K562 (cell line): ENCODE data around the gene TMEM147. TPM values are rescaled to one million over a fixed set of nuclear protein-coding genes. Genes with fewer than 3 reads are reported as not detected.

Source experiments
- ATAC-seq: fragments of 200-7000 bp; cut with Tn5 transposase; 3 replicates; pipeline ENCODE4 v1.9.1; 2020; ENCODE audit warnings: moderate library complexity
- BruUV-seq: library from RNA; stranded (reverse); fragments of 400-500 nt; replicated peaks from 2 replicates; lab custom pipeline; 2021; lab: Mats Ljungman, UMichigan
- CTCF ChIA-PET: fragments of 300-600 bp; formaldehyde crosslinking; extraction: SDS; loops from one replicate; lab custom pipeline; 2021; ENCODE audit warnings: low intra/inter-chr PET ratio; lab: Yijun Ruan, JAX
- POLR2A ChIA-PET: fragments of 300-600, 350-650 bp; sonication (Branson Sonifier 250); formaldehyde crosslinking; extraction: SDS; loops from one replicate; lab custom pipeline; 2021; ENCODE audit warnings: antibody characterized with exemption, inconsistent platforms; lab: Yijun Ruan, JAX
- DNase-seq, 4 experiments: peaks; one replicate each; pipeline versions ENCODE4 v3.0.0 to v3.0.0-alpha.2; 2011 to 2018; ENCODE audit warnings: low spot score in 3 of 4, mixed read lengths in 3 of 4; ENCODE audit errors: extremely low read depth in 1 of 4
- FAIRE-seq: peaks from 2 replicates; lab custom pipeline; 2011; peaks lifted over from hg19 to GRCh38; lab: Jason Lieb, UNC
- H2AFZ ChIP-seq: 2 replicates; pipeline ENCODE4 v1.6.0; 2011; ENCODE audit warnings: low read depth, low read length, control low read depth, inconsistent platforms
- H3K27ac ChIP-seq: fragments of 200-600 bp; 3 replicates; pipeline ENCODE4 v1.8.0; 2011; ENCODE audit warnings: low read depth, mild to moderate bottlenecking, control low read depth, inconsistent platforms, low read length, moderate library complexity, mixed read lengths; ENCODE audit errors: extremely low read depth
- H3K27me3 ChIP-seq, 2 experiments: fragments of 300-600 bp in 1 of 2; 2 replicates in 1 of 2; 3 replicates in 1 of 2; pipeline versions ENCODE4 v1.6.0 to v1.8.0; 2011; ENCODE audit warnings: inconsistent platforms in 2 of 2, low read length in 2 of 2, mild to moderate bottlenecking in 1 of 2, mixed read lengths in 1 of 2, moderate library complexity in 1 of 2; ENCODE audit not compliant: control insufficient read depth in 2 of 2, insufficient read depth in 2 of 2
- H3K36me3 ChIP-seq: fragments of 300-600 bp; 3 replicates; pipeline ENCODE4 v1.8.0; 2011; ENCODE audit warnings: mild to moderate bottlenecking, low read length, inconsistent platforms; ENCODE audit not compliant: control insufficient read depth, insufficient read depth
- H3K4me1 ChIP-seq, 2 experiments: fragments of 200-600 bp in 1 of 2; replicated peaks in 1 of 2; 2 replicates in 1 of 2; 3 replicates in 1 of 2; pipeline versions ENCODE4 v1.5.1 to v1.8.0; 2011; ENCODE audit warnings: inconsistent platforms in 2 of 2, low read length in 2 of 2, mild to moderate bottlenecking in 1 of 2, mixed read lengths in 1 of 2, moderate library complexity in 1 of 2; ENCODE audit not compliant: control insufficient read depth in 2 of 2, insufficient read depth in 2 of 2
- H3K4me2 ChIP-seq: 2 replicates; pipeline ENCODE4 v1.6.1; 2011; ENCODE audit warnings: low read length, control low read depth, inconsistent platforms, mixed read lengths; ENCODE audit not compliant: insufficient read depth
- H3K4me3 ChIP-seq: fragments of 200-600 bp; sonication (generic), shearing (Covaris generic); 2 replicates; pipeline ENCODE4 v1.5.1; 2016; ENCODE audit warnings: control low read depth, inconsistent platforms
- H3K79me2 ChIP-seq: fragments of 200-600 bp; 3 replicates; pipeline ENCODE4 v1.8.0; 2011; ENCODE audit warnings: low read length, inconsistent platforms; ENCODE audit not compliant: control insufficient read depth, insufficient read depth
- H3K9ac ChIP-seq, 2 experiments: 2 replicates each; pipeline versions ENCODE4 v1.6.0 to v1.6.1; 2011; ENCODE audit warnings: low read depth in 2 of 2, low read length in 2 of 2, control low read depth in 1 of 2, inconsistent platforms in 1 of 2, mild to moderate bottlenecking in 1 of 2, mixed read lengths in 1 of 2; ENCODE audit not compliant: insufficient read depth in 1 of 2
- H3K9me1 ChIP-seq: one replicate; pipeline ENCODE4 v1.6.0; 2011; ENCODE audit warnings: inconsistent platforms, mild to moderate bottlenecking, low read length, moderate library complexity; ENCODE audit not compliant: control insufficient read depth, insufficient read depth
- H3K9me3 ChIP-seq: replicated peaks from 2 replicates; pipeline ENCODE4 v1.5.1; 2011; ENCODE audit warnings: low read depth, low read length, inconsistent platforms; ENCODE audit not compliant: control insufficient read depth, insufficient read depth
- H4K20me1 ChIP-seq: replicated peaks from 2 replicates; pipeline ENCODE4 v1.6.1; 2011; ENCODE audit warnings: low read length, inconsistent platforms, mixed read lengths; ENCODE audit not compliant: control insufficient read depth, insufficient read depth
- CCAR2 ChIP-seq: fragments of 200-400 bp; formaldehyde crosslinking; IDR thresholded peaks from 2 replicates; pipeline ENCODE4 v1.6.1; 2017; ENCODE audit warnings: mild to moderate bottlenecking, low read depth, low read length
- EGR1 ChIP-seq: fragments of 450-650 bp; conservative IDR thresholded peaks from 2 replicates; pipeline ENCODE4 v1.6.1; 2017; ENCODE audit warnings: mild to moderate bottlenecking
- NCOR1 ChIP-seq: fragments of 450-650 bp; IDR thresholded peaks from 2 replicates; pipeline ENCODE4 v1.6.1; 2016; ENCODE audit warnings: mild to moderate bottlenecking, moderate library complexity
- NFYB ChIP-seq: IDR thresholded peaks from 2 replicates; pipeline ENCODE4 v1.6.1; 2011; ENCODE audit warnings: mild to moderate bottlenecking, moderate library complexity; ENCODE audit not compliant: insufficient read length; ENCODE audit errors: extremely low read depth
- PHF8 ChIP-seq: fragments of 200-600 bp; sonication (generic); IDR thresholded peaks from 2 replicates; pipeline ENCODE4 v1.6.1; 2012; ENCODE audit warnings: mixed run types, mild to moderate bottlenecking, inconsistent platforms, low read length, moderate library complexity, borderline replicate concordance
- PTTG1 ChIP-seq: fragments of 450-650 bp; IDR thresholded peaks from 2 replicates; pipeline ENCODE4 v1.6.1; 2016; ENCODE audit warnings: low read depth, mild to moderate bottlenecking, missing genetic modification characterization, missing compliant biosample characterization
- SNAPC5 ChIP-seq: fragments of 250-450 bp; sonication (Bioruptor Pico); IDR thresholded peaks from 2 replicates; pipeline ENCODE4 v1.8.0; 2021; ENCODE audit warnings: moderate library complexity, mild to moderate bottlenecking, inconsistent platforms
- SPI1 ChIP-seq: IDR thresholded peaks from 2 replicates; pipeline ENCODE4 v1.6.1; 2011; ENCODE audit warnings: low read depth, low read length, control low read depth, borderline replicate concordance
- ZNF3 ChIP-seq: fragments of 250-450 bp; sonication (Bioruptor Pico); IDR thresholded peaks from 2 replicates; pipeline ENCODE4 v1.5.0; 2021; ENCODE audit warnings: mild to moderate bottlenecking, moderate library complexity
- WGBS: fragments of 100-300 bp; shearing (Covaris generic); methylation state at CpG from one replicate; pipeline ENCODE4 v1.1.6; 2016; ENCODE audit warnings: low coverage, mixed read lengths; ENCODE audit not compliant: insufficient coverage; ENCODE audit errors: missing lambda C conversion rate; 5-methylcytosine and 5-hydroxymethylcytosine counted together
- in situ Hi-C: fragments of 300-500 bp; cut with MboI; formaldehyde crosslinking; loops from 4 replicates; pipeline ENCODE4 v1.15.0; 2018; ENCODE audit warnings: inconsistent platforms, mixed read lengths
- intact Hi-C: fragments of 100-400 bp; cut with micrococcal nuclease; formaldehyde crosslinking; loops from 2 replicates; pipeline ENCODE4 v1.14.2; 2022
- polyA plus RNA-seq, 8 experiments: library from polyadenylated mRNA; depleted of rRNA in 4 of 8; stranded (reverse) in 5 of 8; unstranded in 3 of 8; fragments of >200 nt; fragmentation: Nextera tagmentation in 2 of 8; fragmentation: Illumina TruSeq in 1 of 8; extraction: Ambion mirVana in 2 of 8; extraction: Trizol in 1 of 8; gene quantifications; 2 replicates each; pipeline versions ENCODE4 v1.2.1 to v1.2.3, GENCODE V29; 2011 to 2014; ENCODE audit warnings: inconsistent platforms in 1 of 8, missing spikeins in 1 of 8
- total RNA-seq, 7 experiments: library from RNA; depleted of rRNA in 6 of 7; stranded (reverse); fragments of >200 nt in 6 of 7; fragmentation: Illumina TruSeq in 2 of 7; extraction: Trizol in 2 of 7; gene quantifications; 2 replicates each; pipeline versions ENCODE4 v1.2.1 to v1.2.3, GENCODE V29; 2011 to 2021; ENCODE audit warnings: low replicate concordance in 1 of 7
- TF ChIP-seq, protein P1 (sequence below): fragments of 250-450 bp; sonication (Bioruptor Pico); IDR thresholded peaks from 2 replicates; pipeline ENCODE4 v1.4.0; 2020; ENCODE audit warnings: mild to moderate bottlenecking, moderate library complexity
- TF ChIP-seq, protein P2 (sequence below): fragments of 250-450 bp; sonication (Bioruptor Pico); IDR thresholded peaks from 2 replicates; pipeline ENCODE4 v1.5.0; 2021
- TF ChIP-seq, protein P3 (sequence below): fragments of 250-450 bp; sonication (Bioruptor Pico); IDR thresholded peaks from 2 replicates; pipeline ENCODE4 v1.5.0; 2021

Gene TMEM147
- total and polyA plus RNA-seq, 9 of the 15 experiments (the other 6 are each of a cell fraction or from before 2014, with no cell fraction given) = 73.8 to 194 (median 142) TPM

- TF ChIP-seq, protein P1, sequence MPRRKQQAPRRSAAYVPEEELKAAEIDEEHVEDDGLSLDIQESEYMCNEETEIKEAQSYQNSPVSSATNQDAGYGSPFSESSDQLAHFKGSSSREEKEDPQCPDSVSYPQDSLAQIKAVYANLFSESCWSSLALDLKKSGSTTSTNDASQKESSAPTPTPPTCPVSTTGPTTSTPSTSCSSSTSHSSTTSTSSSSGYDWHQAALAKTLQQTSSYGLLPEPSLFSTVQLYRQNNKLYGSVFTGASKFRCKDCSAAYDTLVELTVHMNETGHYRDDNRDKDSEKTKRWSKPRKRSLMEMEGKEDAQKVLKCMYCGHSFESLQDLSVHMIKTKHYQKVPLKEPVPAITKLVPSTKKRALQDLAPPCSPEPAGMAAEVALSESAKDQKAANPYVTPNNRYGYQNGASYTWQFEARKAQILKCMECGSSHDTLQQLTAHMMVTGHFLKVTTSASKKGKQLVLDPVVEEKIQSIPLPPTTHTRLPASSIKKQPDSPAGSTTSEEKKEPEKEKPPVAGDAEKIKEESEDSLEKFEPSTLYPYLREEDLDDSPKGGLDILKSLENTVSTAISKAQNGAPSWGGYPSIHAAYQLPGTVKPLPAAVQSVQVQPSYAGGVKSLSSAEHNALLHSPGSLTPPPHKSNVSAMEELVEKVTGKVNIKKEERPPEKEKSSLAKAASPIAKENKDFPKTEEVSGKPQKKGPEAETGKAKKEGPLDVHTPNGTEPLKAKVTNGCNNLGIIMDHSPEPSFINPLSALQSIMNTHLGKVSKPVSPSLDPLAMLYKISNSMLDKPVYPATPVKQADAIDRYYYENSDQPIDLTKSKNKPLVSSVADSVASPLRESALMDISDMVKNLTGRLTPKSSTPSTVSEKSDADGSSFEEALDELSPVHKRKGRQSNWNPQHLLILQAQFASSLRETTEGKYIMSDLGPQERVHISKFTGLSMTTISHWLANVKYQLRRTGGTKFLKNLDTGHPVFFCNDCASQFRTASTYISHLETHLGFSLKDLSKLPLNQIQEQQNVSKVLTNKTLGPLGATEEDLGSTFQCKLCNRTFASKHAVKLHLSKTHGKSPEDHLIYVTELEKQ (CRISPR knock-in tag) = no peak
- TF ChIP-seq SNAPC5 (CRISPR knock-in tag) = no peak
- no peak for TF ChIP-seq PTTG1
- no peak for TF ChIP-seq PHF8
- no peak for TF ChIP-seq NCOR1
Observed at GRCh38 chr19:35582760-35583159, 37.3 kb downstream of the TMEM147 start (continued).

DNA sequence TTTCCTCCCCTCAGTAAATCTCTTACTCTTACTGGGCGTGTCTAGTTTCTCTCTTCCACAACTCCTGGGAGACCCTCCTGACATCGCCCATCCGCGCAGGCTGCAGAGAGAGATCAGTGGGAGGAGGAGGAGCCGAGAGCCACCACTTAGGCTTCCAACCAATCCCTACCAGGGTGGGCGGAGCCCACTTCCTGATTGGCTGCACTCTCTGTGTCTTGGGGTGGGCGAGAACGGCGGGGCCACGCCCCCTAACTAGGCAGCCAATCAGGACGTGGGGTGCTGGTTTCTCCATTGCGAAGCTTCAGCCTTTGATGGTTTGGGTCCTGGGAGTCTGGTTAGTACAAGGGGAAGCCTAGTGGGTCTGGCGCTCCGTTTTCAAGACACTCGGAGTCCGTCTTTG lies 40.4 kb downstream of the TMEM147 start, which contains the start of gene PMIS2:
Gene PMIS2, plus strand, starts transcription at position 326 of the 400 bp plus-strand sequence. CDS start 87 bp downstream, outside the sequence.
- ChIA-PET POLR2A (interaction anchor here (0.6 to 1.0 kb wide), 2 partner anchors 21 to 50 kb away, joined by 3 read pairs; no protein-coding TSS in a partner anchor), CTCF (no interaction called here)
- Histone ChIP-seq H3K9ac (no peak within 1 kb of the TSS), H3K4me3 (no peak within 1 kb of the TSS), H3K27me3 (peaks cover 4 to 16% of the 10 kb centered on the region in 2 experiments; a peak in 3 of 5 replicates), H3K4me1 (peaks cover 0 to 6% of the 10 kb centered on the region in 2 experiments; a peak in 3 of 5 replicates), H4K20me1 (no peaks in the 10 kb centered on the region), H3K4me2 (no peak within 1 kb of the TSS), H3K27ac (no peak within 1 kb of the TSS), H2AFZ (0 out of 2 replicates have a peak within 1 kb of the TSS, but pooled peaks have one; percentile 55), H3K79me2 (no peaks in the 10 kb centered on the region), H3K36me3 (no peaks in the 10 kb centered on the region), H3K9me3 (no peaks in the 10 kb centered on the region), H3K9me1 (no peaks in the 10 kb centered on the region)
- peak; percentile 90 for FAIRE-seq
- no TSS peak for BruUV-seq
- DNase-seq = peak; percentile 75 to 96 (median 92)
- intact Hi-C loops = no loop called here
- WGBS = 10% methylated on average over 13 of the region's 16 CpGs
- in situ Hi-C loops = no loop called here
- ATAC-seq = peak; percentile 100
- TF ChIP-seq SPI1 (0 out of 2 replicates have a peak, but pooled peaks have one; percentile 4), ZNF3 (no peak), CCAR2 (no peak), NFYB (peak; percentile 94), EGR1 (0 out of 2 replicates have a peak, but pooled peaks have one; percentile 34)
- TF ChIP-seq, protein P2, sequence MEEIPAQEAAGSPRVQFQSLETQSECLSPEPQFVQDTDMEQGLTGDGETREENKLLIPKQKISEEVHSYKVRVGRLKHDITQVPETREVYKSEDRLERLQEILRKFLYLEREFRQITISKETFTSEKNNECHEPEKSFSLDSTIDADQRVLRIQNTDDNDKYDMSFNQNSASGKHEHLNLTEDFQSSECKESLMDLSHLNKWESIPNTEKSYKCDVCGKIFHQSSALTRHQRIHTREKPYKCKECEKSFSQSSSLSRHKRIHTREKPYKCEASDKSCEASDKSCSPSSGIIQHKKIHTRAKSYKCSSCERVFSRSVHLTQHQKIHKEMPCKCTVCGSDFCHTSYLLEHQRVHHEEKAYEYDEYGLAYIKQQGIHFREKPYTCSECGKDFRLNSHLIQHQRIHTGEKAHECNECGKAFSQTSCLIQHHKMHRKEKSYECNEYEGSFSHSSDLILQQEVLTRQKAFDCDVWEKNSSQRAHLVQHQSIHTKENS (CRISPR knock-in tag) = no peak
- TF ChIP-seq, protein P3, sequence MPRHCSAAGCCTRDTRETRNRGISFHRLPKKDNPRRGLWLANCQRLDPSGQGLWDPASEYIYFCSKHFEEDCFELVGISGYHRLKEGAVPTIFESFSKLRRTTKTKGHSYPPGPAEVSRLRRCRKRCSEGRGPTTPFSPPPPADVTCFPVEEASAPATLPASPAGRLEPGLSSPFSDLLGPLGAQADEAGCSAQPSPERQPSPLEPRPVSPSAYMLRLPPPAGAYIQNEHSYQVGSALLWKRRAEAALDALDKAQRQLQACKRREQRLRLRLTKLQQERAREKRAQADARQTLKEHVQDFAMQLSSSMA (CRISPR knock-in tag) = no peak
